H1 (cell line): ENCODE results near the gene EFCAB6. TPM values are rescaled to one million over a fixed set of nuclear protein-coding genes. Genes with fewer than 3 reads are reported as not detected.

Experiments used
- BRCA1 ChIP-seq: IDR thresholded peaks from 2 replicates; pipeline ENCODE4 v1.6.1; 2012; ENCODE audit warnings: low read depth, low read length, improper control_type of control experiment
- CEBPB ChIP-seq: IDR thresholded peaks from 2 replicates; pipeline ENCODE4 v1.6.1; 2012; ENCODE audit warnings: low read depth, low read length
- EGR1 ChIP-seq: IDR thresholded peaks from 2 replicates; pipeline ENCODE4 v1.6.1; 2011; ENCODE audit warnings: low read depth, low read length, borderline replicate concordance
- KDM1A ChIP-seq: fragments of 200-600, 300-600 bp; sonication (generic); IDR thresholded peaks from 2 replicates; pipeline ENCODE4 v1.7.1; 2016; ENCODE audit warnings: mild to moderate bottlenecking, low read length, borderline replicate concordance
- SP4 ChIP-seq: IDR thresholded peaks from 2 replicates; pipeline ENCODE4 v1.6.1; 2012; ENCODE audit warnings: low read length, inconsistent platforms
- polyA plus RNA-seq, 7 experiments: library from polyadenylated mRNA; depleted of rRNA in 3 of 7; stranded (reverse) in 5 of 7; unstranded in 2 of 7; fragments of >200 nt in 5 of 7; fragments of 200-250 nt in 2 of 7; gene quantifications; 1 replicate in 5 of 7; 2 replicates in 1 of 7; 4 replicates in 1 of 7; pipeline versions ENCODE4 v1.2.1 to v1.2.3, GENCODE V29; 2011 to 2013; ENCODE audit warnings: missing spikeins in 2 of 7, mixed read lengths in 2 of 7
- total RNA-seq: library from RNA; stranded (reverse); fragmentation: NEBNext Ultra II Directional; extraction: Animal tissue kit (Norgen Biotek cat#: 25700); gene quantifications from 2 replicates; pipeline ENCODE4 v1.2.1, GENCODE V29; 2021
- TF ChIP-seq, protein P1 (sequence below), 3 experiments: IDR thresholded peaks; 1 replicate in 2 of 3; 2 replicates in 1 of 3; pipeline versions ENCODE4 v1.5.1 to v1.6.1; 2011; ENCODE audit warnings: low read length in 3 of 3, mild to moderate bottlenecking in 3 of 3, inconsistent platforms in 2 of 3, low read depth in 1 of 3, moderate library complexity in 1 of 3; ENCODE audit not compliant: insufficient read depth in 1 of 3; ENCODE audit errors: control extremely low read depth in 1 of 3
- TF ChIP-seq, protein P2 (sequence below): IDR thresholded peaks from 2 replicates; pipeline ENCODE4 v1.6.1; 2012; ENCODE audit warnings: inconsistent platforms

EFCAB6 gene
- total and polyA plus RNA-seq, 2 of the 8 experiments (the other 6 are each of a cell fraction or from before 2014, with no cell fraction given): 0.32 to 1.7 TPM

GRCh38 chr22:43532301-43533155 lies 279.6 kb downstream of the EFCAB6 start (continued):
- TF ChIP-seq, protein P1, sequence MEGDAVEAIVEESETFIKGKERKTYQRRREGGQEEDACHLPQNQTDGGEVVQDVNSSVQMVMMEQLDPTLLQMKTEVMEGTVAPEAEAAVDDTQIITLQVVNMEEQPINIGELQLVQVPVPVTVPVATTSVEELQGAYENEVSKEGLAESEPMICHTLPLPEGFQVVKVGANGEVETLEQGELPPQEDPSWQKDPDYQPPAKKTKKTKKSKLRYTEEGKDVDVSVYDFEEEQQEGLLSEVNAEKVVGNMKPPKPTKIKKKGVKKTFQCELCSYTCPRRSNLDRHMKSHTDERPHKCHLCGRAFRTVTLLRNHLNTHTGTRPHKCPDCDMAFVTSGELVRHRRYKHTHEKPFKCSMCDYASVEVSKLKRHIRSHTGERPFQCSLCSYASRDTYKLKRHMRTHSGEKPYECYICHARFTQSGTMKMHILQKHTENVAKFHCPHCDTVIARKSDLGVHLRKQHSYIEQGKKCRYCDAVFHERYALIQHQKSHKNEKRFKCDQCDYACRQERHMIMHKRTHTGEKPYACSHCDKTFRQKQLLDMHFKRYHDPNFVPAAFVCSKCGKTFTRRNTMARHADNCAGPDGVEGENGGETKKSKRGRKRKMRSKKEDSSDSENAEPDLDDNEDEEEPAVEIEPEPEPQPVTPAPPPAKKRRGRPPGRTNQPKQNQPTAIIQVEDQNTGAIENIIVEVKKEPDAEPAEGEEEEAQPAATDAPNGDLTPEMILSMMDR (IDR thresholded peaks at IDR 0.05; ENCODE audit: control extremely low read depth in 1 of 3, insufficient read depth in 1 of 3, low read depth in 1 of 3, low read length in 3 of 3): no peak
- TF ChIP-seq, protein P2, sequence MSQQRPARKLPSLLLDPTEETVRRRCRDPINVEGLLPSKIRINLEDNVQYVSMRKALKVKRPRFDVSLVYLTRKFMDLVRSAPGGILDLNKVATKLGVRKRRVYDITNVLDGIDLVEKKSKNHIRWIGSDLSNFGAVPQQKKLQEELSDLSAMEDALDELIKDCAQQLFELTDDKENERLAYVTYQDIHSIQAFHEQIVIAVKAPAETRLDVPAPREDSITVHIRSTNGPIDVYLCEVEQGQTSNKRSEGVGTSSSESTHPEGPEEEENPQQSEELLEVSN: no peak
- TF ChIP-seq EGR1 (no peak), BRCA1 (no peak), CEBPB (no peak), KDM1A (no peak), SP4 (no peak)
